HG02588 (cell line): Measurements from ENCODE around the gene MACROH2A1.

Source experiments
- ATAC-seq: cut with Tn5 transposase; IDR thresholded peaks from one replicate; pipeline ENCODE4 v1.9.1; 2021; ENCODE audit warnings: mild to moderate bottlenecking, moderate library complexity; ENCODE audit not compliant: unreplicated experiment

MACROH2A1 gene

DNA sequence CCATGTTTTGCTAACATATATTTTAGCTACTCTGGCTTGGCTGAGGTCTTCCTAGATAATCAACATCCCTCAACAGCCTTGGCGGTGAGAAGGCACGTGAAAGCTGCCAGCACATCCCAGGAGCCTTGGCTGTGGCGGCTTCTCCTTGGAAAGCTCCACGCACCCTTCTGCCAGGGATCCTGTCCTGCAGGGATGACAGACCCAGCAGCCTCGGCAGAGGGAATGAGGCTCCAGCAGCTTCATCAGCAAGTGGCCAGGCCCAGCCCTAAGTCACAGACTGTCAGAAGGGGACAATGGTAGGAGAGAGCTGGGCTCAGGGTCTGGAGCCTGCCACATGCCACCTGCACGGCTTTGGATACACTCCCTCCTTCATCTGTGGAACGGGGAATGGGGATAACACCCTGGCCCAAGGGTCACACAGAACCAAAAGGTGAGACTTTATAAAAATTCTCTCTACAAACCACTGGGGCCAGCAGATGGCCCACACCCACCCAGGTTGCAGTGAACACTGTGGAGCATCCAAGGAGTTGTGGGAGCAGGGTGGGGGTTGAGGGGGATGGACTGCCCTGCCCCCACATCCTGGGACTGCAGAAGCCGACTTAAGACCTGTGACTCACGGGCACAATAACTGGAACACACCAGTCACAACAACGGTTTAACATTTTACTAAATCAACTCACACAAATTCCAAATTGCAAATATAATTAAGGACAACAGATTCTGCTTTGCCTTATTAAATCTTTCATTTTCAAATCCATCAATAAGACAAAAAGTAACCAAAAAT is 65.1 kb downstream of the MACROH2A1 start:
- ATAC-seq, result no peak

DNA sequence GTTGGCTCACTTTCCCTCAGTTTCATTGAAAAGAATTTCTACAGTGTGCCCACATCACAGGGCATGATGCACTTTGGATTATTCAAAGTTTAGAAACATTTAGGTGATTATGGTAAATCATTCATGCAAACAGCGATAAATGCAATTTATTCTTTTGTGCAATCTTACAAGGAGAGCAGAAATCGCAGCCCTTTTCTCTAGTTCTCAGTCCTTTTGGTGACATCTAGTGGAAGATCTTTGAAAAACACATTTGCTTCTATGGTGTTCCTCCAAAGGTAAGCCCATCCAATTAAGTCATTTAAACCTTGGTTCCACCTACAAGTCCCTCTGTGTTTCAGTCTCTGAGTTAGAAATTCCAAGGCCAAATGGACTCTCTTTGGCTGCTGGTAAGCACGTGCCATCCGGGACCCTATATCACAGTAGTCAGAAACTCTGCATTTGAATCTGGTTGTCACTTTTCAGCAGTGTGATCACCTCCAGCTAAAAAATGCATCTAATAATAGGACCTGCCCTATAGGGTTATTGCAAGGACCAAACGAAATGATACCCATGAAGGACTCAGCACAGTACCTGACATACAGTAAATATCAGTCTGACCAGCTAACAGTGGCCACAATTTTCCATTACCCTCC is 66.4 kb downstream of the MACROH2A1 start:
- ATAC-seq, result no peak

DNA sequence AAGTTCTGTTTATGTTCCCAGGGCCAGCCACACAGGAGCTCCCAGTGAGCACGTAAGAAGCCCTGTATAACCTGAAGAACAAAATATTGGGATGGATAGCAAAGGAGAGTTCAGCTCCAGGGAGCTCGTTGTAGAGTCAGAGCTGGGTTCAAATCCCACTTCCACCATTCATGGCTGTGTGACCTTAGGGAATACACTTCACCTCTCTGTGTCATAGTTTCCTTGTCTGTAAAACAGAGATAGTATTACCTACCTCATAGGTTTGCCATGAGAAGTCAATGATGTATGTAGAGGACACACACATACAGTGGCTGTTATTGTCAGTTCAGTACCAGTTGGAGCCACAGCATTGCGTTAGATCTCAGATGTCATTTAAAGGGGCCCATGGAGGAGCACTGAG is 67.4 kb downstream of the MACROH2A1 start:
- no peak for ATAC-seq

DNA sequence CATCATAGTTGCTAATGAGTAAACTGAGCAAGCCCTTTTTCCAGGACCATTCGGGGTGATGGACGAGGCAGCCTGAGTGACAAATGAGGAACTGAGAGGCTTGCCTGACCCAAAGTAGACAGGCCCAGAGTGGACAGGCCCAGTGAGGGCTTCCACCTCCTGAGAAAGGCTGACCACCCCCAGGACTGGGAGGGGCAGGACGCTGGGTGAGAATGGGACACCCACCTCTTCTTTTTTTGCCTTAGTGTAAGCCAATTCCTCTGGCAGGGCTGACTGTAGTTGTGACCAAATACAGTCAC is 68.3 kb downstream of the MACROH2A1 start:
- no peak for ATAC-seq

DNA sequence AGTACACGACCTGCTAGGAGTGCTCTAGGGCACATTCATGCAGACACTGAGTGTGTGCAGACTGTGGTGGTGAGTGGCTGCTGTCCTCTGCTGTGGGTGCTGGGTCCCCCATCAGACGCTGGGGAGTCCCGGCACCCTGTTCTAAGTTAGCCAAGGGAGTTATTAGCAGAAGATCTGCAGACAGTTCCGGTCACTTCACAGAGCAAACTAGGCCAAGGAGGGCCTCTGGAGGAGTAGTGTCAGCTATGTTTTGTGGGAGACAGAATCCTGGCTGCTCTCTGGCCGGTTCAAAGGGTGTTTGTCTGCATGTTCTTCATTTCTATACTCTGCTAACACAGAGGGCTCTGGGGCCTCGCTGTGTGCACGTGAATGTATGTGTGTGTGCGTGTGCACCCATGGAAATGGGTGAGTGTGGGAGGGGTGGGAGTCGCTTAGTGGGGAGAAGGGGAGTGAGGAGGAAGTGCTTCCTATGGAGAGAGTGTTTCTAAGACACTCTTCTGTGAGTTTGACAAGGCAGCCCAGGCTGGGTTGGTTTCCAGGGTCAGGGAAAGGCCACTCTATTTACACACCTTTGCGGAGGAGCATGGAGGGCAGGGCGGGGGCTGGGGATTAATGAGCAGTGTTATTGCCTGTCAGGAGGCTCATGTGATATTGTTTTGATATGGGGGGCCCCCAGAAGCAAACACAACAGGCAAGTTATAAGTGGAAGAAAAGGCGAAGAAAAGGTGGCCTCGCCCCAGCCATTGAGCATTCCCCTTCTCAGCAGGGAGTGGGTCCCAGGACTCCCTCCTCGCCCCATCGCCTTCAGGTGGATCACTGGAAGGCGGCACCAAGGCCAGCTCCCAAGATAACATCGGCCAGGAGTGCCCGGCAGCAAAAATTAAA is 68.9 kb downstream of the MACROH2A1 start:
- ATAC-seq, result no peak

DNA sequence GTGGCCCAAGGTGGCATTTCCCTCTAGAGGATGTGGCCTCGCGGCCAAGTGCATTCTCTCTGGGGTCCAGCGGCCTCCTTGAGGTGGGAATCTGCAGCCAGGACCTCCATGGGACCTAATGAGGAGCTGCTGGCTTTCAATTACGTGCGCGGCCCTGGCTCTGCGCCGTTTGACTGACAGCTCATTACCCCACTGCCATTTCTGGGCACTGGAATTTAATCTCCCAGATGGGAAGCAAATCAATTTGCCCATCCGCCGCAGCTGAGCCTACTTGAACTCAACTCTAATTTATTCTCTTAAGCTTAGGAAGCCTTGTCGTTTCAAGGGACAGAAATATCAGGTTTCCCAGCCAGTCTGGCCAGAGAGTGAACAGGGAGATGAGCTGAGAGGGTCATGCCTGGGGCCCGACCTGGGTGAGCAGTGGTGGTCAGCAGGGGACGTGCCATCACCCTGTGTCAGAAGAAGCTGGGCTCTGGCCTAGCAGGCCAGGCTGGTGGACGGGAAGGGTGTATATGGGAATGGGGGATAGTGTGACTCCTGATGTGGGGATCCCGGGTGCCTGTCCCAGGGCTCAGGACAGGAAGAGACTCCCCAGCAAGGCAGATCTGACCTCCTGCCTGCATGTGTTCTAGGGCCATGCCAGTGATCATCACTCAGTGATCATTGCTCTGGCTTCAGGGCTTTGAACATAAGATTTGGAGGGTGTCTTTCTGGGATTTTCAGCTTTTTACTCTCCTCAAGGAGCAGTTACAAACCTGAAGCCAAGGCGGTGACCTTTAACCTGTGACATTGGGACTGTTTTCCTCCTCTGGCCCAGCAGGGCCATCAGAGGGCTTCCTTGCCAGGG is 69.7 kb downstream of the MACROH2A1 start:
- ATAC-seq, result no peak

DNA sequence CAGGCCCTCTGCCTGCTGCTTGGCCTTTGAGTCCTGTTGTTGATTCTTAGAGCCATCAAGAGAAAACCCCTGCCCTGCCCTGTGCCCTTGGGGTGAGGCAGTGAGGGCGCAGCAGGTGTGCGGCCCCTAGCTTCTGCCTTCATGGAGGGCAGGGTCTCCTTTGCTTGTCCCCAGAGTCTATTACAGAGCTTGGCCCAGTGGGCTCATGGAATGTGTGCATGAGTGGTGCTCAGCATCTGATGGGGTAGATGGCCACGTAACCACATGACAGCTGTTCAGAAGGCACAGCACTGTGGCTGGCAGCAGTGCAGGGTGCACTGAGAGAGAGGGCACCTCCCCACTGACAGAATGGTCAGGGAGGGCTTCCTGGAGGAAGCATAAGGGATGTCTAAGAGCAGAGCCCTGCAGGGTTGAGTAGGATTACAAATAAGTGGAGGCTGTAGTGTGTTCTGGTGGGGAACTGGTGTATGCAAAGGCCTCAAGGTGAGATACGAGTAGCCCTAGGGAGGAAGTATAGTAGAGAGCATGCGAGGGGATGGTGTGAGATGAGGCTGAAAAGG is 70.8 kb downstream of the MACROH2A1 start:
- ATAC-seq, result no peak

DNA sequence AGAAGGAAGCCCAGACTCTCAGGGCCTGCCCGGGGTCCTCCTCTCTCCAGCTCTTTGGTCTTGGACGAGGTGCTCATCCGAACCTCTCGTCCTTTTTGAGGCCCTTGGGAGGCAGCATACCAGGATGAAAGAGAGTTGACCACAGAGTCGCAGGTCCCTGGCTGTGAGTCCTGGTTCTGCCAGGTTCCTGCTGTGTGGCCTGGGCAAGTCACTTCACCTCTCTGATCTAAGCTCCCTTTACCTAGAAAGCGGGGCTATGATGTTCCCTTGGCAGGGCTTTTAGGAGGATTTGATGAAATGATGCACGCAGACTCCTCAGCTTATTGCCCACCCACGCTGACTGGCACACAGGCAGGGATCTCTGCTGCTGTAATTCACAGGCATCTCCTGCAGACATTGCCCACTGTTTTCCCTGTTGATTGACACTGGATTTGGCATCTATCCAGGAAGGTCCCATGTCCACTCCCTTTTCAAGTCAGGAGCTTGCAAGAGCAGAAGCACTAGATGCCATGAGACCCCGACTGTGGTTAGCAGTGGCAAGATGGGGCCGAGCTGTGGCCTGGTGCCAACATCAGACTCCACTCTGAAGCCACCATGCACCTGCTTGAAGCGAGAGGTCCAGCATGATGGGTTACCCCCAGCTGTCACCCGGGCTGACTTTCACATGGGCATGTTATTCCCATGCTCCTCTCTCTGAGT is 71.5 kb downstream of the MACROH2A1 start:
- ATAC-seq, result no peak

DNA sequence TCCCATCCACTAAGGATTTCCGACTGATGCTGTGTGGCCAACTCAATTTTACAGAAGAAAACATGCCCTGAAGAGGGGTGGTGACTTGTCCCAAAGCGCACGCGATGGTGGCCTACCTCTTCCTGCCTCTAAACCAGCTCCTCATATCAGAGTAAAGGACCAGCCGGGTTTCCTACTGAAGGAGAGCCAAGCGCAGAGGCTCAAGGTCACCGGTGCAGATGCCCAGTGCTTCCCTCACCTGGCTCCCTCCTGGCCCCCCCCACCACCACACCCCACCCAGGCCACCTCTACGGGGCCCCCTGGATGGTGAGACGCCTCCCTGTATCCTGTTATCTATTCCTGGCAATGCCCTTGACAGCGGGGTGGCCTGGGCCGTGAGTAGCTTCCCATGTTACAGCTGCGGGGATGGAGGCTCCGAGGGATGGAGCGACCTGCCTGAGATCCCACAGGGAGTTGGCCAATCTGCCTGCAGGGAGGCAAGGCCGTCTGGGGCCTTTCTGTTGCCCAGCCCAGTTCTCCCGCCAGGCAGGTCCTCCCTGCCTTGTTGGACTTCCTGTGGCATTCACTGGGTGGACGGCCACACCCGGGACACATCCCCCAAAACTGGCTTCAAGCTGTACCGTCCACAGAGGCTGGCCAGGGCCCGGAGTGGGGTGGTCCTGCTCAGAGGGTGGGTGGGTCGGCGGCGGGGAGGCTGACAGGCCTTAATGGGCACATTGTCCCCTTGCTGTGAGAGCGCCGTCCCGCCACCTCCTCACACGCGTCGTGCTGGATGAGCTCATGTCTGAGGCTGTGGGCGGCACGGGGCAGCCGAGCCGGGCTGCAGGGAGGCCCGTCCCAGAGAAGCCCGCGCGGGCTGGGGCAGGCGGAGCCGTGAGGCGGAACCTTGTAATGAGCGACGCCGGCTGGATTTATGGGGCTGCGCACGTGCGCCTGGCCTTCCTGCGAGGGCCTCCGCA is 72.5 kb downstream of the MACROH2A1 start:
- ATAC-seq, result no peak

DNA sequence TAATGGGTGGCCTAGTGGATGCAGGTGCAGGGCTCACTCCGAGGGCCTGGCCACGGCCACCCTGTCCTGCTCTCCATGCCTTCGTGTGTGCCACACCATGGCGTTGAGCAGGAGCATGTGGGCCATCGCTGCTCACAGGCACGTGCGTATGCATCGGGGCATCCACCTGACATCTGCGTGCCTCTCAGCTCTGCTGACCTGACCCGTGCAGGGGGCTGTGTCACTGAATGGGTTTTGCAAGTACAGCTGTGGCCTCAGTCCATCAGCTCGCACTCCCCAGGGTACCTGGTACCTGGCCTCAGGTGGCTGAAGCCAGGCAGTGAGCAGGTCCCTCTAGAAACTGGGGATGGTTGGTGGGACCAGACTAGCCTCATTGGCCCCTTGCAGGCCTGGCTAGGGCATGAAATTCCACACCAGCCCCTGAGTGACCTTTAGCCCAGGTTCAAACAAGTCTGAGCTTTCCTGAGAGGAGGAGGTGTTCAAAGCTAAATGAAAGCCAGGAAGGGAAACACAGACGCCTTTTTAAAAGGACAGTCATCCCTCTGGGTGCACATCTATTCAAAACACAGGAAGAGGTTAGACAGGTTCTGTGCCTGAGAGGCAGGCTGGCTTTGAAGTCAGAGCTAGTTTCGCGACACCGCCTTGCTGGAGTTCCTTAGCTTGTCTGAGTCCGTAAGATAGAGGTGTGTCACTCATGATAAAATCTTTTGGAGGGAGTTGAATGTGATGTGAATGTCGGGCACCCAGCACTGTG is 74.0 kb downstream of the MACROH2A1 start:
- ATAC-seq, result no peak

DNA sequence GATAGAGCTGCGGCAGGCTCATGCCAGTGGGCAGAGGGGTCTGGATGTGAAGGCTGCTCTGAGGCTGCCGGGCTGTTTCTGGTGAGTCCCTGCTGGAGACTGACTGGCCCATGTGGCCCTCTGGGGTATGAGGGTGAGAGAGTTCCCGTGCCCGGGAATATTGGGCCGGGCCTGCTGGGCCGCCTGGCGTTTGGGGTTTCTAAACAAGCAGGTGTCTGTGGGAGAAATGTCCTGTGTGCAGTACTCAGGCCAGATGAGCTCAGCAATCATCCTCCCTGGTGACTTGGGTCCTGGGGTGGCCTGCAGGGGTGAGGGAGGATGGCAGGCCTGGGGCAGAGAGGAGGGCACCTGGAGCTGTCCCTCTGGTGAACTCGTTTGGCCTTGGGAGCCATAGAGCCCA is 74.9 kb downstream of the MACROH2A1 start:
- ATAC-seq, result no peak

DNA sequence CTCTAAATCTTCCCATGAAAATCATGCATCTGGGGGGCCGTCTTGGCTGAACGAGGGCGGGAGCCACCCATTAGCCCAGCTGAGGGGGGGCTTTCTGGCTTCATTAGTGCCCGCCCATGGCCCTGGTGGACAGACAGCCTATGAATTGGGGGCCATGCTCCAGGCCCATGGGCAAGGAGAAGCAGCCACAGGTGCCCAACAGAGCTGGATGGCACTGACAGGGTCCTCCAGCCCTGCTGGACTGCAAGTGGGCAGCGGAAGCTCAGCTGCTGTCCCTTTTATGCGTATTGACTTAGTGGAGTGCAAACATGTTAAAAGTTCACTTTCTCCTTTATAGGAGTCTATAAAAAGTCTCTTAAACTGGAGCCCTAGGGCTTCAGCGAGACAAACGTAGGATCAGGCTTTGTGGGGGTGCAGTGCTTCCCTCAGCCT is 75.3 kb downstream of the MACROH2A1 start:
- ATAC-seq, result no peak

DNA sequence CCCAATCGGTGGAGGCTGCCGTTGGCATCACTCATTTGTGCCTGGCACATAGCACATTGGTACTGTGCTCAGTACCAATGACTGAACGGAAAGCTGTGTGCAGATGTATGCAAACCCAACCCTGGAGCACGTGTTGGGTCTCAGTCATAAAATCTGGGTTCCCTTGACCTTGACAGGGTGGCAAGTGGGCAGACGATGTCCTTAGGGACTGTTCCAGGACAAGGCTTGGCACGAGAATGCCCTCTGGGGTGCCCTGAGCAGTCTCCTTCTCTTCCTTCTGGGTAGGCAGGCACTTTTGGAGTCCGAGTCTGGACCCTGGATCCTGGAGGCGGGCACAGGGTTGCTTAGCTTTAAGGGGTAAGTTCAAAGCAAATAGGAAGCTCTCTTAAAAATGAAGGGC is 75.8 kb downstream of the MACROH2A1 start:
- ATAC-seq, result no peak

DNA sequence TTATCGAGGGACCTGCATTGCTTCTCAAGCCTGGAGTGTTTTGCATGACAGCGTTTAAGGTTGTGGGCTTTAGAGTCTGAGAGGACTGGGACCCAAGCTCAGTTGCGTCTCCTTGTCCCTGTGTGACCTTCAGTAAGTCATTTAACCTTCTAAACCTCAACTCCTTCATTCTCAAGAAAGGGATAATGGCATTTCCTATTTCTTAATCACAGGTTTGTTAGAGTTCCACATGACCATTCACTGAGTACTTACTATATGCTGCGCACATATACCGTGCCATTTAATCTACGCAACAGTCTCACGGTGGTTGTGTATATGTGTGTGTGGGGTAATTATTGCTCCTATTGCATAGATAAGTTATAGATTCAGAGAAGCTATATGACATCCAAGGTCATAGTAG is 76.3 kb downstream of the MACROH2A1 start:
- ATAC-seq, result no peak

DNA sequence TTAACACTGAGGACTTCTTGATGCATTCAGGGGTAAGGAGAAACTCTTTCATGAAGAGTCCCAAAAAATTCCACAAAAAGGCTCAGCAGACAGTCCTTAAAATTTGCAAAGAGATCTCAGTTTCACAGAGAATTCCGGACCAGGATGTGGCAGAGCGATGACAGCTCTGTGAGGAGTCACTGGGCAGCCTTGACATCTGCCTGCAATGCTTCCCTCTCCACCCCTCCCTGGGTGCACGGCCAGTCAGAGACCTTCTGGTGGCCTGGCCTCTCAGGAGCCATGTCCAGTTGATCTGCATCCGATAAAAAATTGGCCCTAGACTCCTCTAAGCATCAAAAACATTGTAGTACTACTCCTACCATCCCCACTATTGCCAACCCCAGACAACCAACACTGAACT is 76.8 kb downstream of the MACROH2A1 start:
- ATAC-seq, result no peak

DNA sequence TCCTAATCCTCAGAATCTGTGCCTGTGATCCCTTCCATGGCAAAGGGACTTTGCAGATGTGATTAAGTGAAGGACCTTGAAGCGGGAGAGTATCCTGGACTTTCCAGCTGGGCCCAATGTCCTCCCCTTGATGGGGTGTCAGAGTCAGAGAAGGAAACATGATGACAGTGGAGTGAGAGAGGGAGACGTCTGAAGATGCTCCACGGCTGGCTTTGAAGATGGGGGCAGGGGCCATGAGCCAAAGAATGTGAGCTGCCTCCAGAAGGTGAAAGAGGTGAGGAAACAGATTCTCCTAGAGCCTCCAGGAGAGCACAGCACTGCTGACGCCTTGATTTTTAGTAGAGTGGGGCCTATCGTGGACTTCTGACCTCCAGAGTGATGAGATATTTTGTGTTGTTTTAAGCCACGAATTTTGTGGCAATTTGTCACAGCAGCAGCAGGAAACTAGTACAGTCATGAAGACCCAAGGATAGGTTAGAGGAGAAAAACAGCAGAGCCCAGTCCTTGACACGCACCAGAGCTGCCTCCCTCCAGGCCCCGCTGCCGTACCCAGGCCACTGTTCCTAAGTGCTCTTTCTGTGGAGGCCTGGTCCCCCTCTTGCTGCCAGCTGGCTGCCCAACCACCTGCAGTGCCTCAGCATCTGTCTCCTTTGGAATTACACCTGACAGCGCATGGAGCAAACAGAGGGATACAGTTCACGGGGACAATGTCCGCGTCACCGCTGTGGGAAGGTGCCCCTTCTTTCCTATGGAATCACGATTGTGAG is 78.1 kb downstream of the MACROH2A1 start:
- ATAC-seq, result no peak

DNA sequence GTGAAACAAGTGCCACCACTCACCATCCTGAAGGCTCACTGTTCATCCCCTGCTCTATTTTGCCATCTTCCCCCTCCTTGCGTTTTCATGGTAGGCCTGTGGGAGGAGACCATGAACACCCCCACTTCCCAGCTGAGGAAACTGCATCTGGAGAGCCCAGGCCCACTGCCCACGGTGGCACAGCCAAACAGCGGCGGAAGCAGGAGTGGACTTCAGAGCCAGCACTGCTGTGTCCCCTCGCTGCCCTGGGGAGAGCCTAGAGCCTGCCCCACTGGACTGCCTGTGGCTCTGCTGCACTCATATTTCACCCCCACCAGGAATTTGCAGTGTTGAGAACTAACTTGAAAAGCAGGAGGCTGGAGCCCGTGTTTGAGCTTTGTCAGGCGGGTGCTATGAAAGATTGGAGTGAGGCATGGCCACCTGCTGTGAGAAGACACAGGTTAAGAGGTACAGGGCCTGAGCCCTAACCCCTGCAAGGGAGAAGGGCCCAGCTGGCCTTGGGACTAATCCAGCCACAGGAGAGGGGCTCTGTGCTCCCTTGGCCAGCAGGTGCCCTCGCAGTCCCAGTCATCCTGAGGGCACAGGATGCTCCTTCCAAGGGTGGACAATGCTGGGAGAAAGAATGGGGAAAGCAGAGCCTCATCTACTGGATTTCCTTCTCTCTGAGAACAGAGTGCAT is 79.0 kb downstream of the MACROH2A1 start:
- no peak for ATAC-seq
